GM12873 (cell line): Measurements from ENCODE around the gene EPB41L4A.
A peak's percentile ranks its signal among the peaks of the same experiment; 100 is the strongest.

Source experiments
- CTCF ChIP-seq: IDR thresholded peaks from 2 replicates; pipeline ENCODE4 v1.5.1; 2012; ENCODE audit warnings: low read depth, mild to moderate bottlenecking, moderate library complexity, low read length, control low read depth; ENCODE audit not compliant: insufficient read depth; ENCODE audit errors: missing control alignments

The EPB41L4A gene

GRCh38 chr5:112366987-112367386 is 52.1 kb downstream of the EPB41L4A start:
- TF ChIP-seq CTCF, result peak; percentile 62

- TF ChIP-seq CTCF, result no peak
Observed at GRCh38 chr5:112356178-112356956, 62.7 kb downstream of the EPB41L4A start.

- TF ChIP-seq CTCF, result no peak
Observed at GRCh38 chr5:112355058-112355685, 63.9 kb downstream of the EPB41L4A start.

- no peak for TF ChIP-seq CTCF
Observed at GRCh38 chr5:112353678-112354077, 65.4 kb downstream of the EPB41L4A start.

GRCh38 chr5:112351225-112351624 is 67.9 kb downstream of the EPB41L4A start:
- TF ChIP-seq CTCF, result no peak

GRCh38 chr5:112350626-112351025 is 68.5 kb downstream of the EPB41L4A start:
- no peak for TF ChIP-seq CTCF

- TF ChIP-seq CTCF, result no peak
Observed at GRCh38 chr5:112349371-112349770, 69.7 kb downstream of the EPB41L4A start.
